ENCODE data around the gene PABPC1L. TPM values are rescaled to one million over a fixed set of nuclear protein-coding genes. Genes with fewer than 3 reads are reported as not detected.
A peak's percentile ranks its signal among the peaks of the same experiment; 100 is the strongest.

PABPC1L gene
- total and polyA plus RNA-seq, 2 of the 13 experiments (the other 11 are each of a cell fraction or from before 2014, with no cell fraction given), result 30.8 to 252 TPM

GRCh38 chr20:44885392-44886265, 24.2 kb upstream of the PABPC1L start, which contains the start of gene YWHAB (continued):
- TF ChIP-seq TEF (CRISPR knock-in tag; IDR thresholded peaks at IDR 0.05) (no peak), RBM22 (optimal IDR thresholded peaks at IDR 0.05; ENCODE audit: low read length) (no peak), ZNF251 (CRISPR knock-in tag; IDR thresholded peaks at IDR 0.05) (no peak), ZNF136 (CRISPR knock-in tag; IDR thresholded peaks at IDR 0.05; ENCODE audit: low read depth) (no peak), ZSCAN9 (CRISPR knock-in tag; IDR thresholded peaks at IDR 0.05; ENCODE audit: borderline replicate concordance) (no peak), SALL1 (CRISPR knock-in tag; IDR thresholded peaks at IDR 0.05) (peak; percentile 65), SMAD3 (CRISPR knock-in tag; IDR thresholded peaks at IDR 0.05) (no peak), PCBP2 (optimal IDR thresholded peaks at IDR 0.05; ENCODE audit: low read depth, low read length, poor library complexity, severe bottlenecking) (no peak), AGO2 (optimal IDR thresholded peaks at IDR 0.05; ENCODE audit: low read depth, low read length) (peak; percentile 96), ARNTL (CRISPR knock-in tag; IDR thresholded peaks at IDR 0.05) (no peak; the same call in none of the 2 replicates), KDM1A (CRISPR knock-in tag; IDR thresholded peaks at IDR 0.05) (peak; percentile 76), ISX (CRISPR knock-in tag; conservative IDR thresholded peaks at IDR 0.05) (no peak), HOXA9 (CRISPR knock-in tag; IDR thresholded peaks at IDR 0.05; ENCODE audit: borderline replicate concordance) (no peak)
- TF ChIP-seq, protein P1, sequence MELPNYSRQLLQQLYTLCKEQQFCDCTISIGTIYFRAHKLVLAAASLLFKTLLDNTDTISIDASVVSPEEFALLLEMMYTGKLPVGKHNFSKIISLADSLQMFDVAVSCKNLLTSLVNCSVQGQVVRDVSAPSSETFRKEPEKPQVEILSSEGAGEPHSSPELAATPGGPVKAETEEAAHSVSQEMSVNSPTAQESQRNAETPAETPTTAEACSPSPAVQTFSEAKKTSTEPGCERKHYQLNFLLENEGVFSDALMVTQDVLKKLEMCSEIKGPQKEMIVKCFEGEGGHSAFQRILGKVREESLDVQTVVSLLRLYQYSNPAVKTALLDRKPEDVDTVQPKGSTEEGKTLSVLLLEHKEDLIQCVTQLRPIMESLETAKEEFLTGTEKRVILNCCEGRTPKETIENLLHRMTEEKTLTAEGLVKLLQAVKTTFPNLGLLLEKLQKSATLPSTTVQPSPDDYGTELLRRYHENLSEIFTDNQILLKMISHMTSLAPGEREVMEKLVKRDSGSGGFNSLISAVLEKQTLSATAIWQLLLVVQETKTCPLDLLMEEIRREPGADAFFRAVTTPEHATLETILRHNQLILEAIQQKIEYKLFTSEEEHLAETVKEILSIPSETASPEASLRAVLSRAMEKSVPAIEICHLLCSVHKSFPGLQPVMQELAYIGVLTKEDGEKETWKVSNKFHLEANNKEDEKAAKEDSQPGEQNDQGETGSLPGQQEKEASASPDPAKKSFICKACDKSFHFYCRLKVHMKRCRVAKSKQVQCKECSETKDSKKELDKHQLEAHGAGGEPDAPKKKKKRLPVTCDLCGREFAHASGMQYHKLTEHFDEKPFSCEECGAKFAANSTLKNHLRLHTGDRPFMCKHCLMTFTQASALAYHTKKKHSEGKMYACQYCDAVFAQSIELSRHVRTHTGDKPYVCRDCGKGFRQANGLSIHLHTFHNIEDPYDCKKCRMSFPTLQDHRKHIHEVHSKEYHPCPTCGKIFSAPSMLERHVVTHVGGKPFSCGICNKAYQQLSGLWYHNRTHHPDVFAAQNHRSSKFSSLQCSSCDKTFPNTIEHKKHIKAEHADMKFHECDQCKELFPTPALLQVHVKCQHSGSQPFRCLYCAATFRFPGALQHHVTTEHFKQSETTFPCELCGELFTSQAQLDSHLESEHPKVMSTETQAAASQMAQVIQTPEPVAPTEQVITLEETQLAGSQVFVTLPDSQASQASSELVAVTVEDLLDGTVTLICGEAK (IDR thresholded peaks at IDR 0.05), result peak; percentile 59
- TF ChIP-seq, protein P1 (CRISPR knock-in tag; IDR thresholded peaks at IDR 0.05), result peak; percentile 78
- TF ChIP-seq, protein P2, sequence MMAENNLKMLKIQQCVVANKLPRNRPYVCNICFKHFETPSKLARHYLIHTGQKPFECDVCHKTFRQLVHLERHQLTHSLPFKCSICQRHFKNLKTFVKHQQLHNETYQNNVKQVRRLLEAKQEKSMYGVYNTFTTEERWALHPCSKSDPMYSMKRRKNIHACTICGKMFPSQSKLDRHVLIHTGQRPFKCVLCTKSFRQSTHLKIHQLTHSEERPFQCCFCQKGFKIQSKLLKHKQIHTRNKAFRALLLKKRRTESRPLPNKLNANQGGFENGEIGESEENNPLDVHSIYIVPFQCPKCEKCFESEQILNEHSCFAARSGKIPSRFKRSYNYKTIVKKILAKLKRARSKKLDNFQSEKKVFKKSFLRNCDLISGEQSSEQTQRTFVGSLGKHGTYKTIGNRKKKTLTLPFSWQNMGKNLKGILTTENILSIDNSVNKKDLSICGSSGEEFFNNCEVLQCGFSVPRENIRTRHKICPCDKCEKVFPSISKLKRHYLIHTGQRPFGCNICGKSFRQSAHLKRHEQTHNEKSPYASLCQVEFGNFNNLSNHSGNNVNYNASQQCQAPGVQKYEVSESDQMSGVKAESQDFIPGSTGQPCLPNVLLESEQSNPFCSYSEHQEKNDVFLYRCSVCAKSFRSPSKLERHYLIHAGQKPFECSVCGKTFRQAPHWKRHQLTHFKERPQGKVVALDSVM (CRISPR knock-in tag; IDR thresholded peaks at IDR 0.05), result peak; percentile 54; the same call in 1 of the 2 replicates
- TF ChIP-seq, protein P3, sequence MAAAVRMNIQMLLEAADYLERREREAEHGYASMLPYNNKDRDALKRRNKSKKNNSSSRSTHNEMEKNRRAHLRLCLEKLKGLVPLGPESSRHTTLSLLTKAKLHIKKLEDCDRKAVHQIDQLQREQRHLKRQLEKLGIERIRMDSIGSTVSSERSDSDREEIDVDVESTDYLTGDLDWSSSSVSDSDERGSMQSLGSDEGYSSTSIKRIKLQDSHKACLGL (CRISPR knock-in tag; IDR thresholded peaks at IDR 0.05), result peak; percentile 77

All from HepG2 (cell line).